ENCODE results near the gene HYAL3. TPM values are rescaled to one million over a fixed set of nuclear protein-coding genes. Genes with fewer than 3 reads are reported as not detected.

The HYAL3 gene, protein sequence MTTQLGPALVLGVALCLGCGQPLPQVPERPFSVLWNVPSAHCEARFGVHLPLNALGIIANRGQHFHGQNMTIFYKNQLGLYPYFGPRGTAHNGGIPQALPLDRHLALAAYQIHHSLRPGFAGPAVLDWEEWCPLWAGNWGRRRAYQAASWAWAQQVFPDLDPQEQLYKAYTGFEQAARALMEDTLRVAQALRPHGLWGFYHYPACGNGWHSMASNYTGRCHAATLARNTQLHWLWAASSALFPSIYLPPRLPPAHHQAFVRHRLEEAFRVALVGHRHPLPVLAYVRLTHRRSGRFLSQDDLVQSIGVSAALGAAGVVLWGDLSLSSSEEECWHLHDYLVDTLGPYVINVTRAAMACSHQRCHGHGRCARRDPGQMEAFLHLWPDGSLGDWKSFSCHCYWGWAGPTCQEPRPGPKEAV
- total RNA-seq (2014; rRNA removed; shearing (Covaris generic)): 11.5 and 12.0 TPM in 2 replicates

DNA sequence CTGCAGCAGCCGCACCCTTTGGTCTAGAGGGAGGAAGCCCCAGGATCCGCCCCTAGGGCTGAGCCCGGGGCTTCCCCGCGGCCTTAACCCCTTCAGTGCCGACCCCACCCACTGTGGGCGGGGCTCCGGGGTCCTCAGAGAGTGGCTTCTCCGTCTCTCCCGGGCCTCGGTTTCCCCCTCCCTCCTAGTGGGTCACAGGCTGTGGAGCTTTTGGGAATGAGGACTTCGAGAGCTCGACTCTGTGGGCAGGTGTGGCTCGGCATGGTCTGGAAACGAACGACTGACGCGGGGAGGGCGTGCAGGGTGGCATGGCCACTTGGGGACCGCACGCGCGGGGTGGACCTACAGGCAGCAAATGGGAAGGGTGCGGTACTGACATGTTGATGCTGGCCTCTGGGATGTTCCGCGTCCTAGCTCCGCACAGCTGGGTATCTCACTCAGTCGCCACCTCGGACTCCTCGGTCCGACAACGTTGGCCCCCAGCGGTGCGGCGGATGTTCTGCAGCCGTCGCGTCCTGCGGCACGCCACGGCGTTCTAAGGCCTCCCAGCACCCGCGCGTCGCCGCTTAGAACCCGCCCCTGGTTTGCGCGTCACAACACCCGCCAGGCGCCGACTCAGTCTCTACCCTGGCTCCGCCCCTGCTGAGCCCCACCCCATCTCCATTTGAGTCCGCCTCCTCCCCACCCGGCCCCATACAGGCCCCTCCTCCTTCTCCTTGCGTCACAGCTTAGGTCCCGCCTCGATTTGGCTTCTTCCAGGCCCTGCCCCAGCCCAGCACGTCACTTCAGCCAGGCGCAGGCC lies at the start of gene HYAL3, which contains the start of gene NAA80:
HYAL3 (minus strand) TSS at position 570 of the 802 bp plus-strand sequence. CDS start 3,803 bp downstream, outside the sequence.
NAA80 (minus strand) TSS at position 570 of the 802 bp plus-strand sequence. CDS start 1,942 bp downstream, outside the sequence.
- peak; percentile 99 for DNase-seq (ENCODE audit: low read depth)

DNA sequence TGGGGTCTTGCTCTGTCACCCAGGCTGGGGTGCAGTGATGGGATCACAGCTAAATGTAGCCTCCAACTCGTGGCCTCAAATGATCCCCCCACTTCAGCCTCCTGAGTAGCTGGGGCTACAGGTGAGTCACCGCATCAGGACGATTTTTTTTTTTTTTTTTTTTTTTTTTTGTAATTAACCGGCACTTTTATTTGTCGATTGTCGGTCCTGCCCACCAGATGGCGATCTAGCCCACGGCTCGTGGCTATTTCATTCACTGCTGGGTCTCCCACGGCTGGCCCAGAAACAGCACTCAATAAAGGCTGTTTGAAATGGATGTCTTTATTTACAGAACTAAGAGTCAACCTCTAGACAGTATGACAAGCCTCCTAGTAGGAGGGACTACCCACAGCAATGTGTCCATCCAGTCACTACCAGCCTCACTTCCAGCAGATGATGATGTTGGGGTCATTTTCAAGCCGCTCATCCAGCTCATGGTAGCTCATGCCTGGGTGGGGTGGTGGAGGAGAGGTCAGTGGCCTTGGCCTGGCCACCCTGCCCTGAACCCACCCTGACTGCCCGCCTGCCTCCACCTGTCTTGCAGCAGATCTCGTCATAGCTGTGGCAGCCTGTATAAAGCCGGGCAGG lies 48.1 kb upstream of the HYAL3 start:
- peak; percentile 73 for DNase-seq (ENCODE audit: low read depth)

DNA sequence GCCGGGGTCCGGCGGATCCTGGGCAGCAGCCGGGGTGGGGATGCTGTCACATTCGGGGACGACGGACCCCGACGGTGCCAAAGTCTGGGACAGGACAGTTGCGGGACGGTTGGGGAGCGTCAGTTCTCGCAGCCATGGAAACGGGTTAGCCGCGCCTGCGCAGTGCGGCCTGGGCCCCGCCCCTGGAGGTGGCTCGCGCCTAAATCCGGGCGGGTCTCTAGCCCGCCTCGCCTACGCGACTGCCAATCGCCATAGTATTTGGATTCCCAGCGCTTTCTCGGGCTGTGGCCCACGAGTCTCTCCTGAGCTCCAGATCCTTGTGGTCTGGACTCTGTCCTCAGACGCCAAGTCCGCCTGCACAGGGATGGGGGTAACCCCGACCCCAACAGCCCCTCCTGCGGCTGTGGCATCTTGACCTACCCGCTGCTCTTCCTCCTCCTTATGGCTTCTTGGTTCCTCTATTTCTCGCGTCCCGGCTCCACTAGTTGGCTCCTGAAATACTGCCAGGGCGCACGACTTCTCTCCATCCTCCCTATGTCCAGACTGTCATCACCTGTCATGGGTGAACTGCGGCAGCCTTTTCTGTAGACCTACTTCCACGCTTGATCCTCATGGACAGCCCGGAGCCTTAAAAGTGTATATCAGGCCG lies 46.5 kb upstream of the HYAL3 start, which contains the start of gene ZMYND10:
ZMYND10 (minus strand) TSS at position 147 of the 649 bp plus-strand sequence. CDS start 153 bp downstream, outside the sequence.
- peak; percentile 69 for DNase-seq (ENCODE audit: low read depth)

DNA sequence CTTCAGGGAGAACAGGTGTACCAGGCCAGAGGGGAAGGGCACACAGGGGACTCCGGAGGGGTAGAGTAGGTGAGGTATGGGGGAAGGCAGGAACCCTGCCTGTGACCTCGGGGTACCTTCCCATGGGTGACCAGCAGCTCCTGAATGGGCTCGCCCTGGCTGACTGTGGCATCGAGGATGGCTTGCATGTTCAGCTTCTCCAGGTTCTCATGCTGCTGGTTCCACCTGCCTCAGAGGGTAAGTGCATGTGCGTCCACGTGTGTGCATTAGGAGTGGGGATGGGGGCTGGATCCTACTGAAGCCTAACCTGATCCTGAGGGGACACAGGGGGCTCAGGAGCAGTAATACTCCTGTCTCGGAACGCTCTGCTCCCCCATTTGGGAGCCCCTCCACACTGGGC lies 45.8 kb upstream of the HYAL3 start:
- DNase-seq (ENCODE audit: low read depth): no peak

DNA sequence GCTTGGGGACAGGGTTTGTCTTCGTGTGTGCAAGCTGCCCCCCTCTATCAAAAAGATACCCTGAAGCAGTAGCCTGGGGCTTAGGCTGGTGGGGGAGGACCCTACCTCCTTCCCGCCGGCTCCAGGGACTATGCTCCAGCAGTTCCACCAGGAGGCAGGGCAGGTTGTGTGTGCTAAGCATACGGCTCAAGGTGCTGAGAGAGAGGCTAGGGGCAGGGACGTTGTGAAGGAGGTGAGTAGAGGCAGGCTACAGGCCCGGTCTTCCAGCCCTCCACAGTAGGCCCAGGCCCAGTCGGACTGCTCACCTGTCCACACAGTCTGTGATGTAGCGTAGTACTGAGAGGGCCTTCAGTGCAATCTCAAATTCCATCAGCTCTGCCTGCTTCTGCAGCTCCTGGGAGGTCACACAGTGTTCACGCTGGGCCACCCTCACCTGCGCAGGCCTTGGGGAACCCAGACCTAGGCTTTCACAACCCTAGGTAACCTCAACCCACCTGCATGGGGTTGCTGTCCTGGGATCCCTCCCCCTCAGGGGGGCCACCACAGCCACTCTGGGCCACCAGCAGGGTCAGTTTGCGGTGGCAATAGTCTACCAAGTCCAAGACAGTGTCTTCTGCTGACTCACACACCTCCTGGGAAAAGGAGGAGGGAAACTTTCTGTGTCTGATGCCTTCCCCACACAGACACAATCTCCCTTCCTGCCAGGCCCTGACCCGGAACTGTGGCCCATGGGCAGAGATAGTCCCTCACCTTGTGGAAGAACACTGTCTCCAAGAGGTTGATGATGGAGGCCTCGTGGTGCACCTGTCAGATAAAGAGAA lies 43.8 kb upstream of the HYAL3 start:
- DNase-seq (ENCODE audit: low read depth): no peak

DNA sequence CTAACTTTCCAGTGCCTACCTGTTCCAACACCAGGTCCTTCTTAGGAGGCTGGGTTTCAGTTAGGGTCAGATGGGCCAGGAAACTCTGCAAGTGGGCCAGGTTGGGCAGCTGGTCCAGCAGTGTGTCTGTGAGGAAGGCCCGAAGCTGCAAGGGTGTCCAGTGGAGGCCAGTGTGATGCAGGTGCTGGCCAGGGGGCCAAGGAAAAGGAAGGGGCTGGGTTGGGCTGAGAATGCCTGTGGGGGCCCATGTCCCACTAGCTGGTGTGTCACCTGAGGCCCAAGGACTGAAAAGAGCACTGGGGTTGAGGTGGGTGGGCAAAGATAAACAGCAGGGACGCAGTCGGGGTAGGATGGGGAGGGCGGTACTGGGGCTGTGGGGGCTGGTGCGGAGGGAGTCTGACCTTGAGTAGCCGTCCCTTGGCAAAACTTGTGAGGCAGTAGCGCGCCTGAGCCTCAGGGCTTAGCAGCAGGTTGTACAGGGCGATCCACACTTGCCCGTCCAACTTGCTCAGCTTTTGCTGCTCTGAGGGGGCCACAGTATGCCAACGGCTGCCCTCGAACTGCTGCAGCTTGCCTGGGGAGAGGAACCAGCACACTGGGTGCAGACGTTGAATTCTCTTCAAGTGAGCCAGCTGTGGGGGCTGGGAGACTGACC lies 42.9 kb upstream of the HYAL3 start:
- DNase-seq (ENCODE audit: low read depth): no peak

DNA sequence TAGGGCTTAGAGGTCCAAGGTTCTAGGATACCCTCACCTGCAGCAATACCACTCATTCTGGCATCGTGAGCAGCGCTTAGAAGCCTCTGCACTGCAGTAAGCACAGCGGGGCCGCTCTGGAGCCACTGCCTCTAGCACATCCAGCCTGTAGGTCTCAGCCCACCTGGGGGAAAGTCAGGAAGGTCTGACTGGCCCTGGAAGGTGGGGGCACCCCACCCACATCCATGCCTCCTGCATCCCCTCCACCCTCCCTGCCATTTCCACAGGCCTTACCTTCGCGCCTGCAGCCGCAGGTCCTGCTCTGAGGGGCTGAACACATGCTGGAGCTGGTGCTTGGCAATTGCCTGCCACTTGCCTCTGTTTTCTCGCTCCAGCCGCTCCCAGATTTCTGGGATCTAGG lies 42.3 kb upstream of the HYAL3 start:
- no peak for DNase-seq (ENCODE audit: low read depth)

DNA sequence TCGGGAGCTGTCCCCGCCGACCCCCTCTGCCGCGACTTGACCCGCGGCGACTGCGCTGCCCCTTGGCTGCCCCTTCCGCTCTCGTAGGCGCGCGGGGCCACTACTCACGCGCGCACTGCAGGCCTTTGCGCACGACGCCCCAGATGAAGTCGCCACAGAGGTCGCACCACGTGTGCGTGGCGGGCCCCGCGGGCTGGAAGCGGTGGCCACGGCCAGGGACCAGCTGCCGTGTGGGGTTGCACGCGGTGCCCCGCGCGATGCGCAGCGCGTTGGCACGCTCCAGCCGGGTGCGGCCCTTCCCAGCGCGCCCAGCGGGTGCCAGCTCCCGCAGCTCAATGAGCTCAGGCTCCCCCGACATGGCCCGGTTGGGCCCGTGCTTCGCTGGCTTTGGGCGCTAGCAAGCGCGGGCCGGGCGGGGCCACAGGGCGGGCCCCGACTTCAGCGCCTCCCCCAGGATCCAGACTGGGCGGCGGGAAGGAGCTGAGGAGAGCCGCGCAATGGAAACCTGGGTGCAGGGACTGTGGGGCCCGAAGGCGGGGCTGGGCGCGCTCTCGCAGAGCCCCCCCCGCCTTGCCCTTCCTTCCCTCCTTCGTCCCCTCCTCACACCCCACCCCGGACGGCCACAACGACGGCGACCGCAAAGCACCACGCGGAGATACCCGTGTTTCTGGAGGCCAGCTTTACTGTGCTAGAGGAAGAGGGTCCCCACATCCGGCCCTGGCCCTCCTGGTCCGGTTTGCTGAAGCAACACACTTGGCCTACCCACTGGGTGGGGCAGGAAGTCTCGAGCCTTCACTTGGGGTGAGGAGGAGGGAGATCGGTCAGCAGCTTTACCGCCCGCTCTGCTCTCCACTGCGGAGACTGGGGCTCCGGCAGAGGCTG lies 41.5 kb upstream of the HYAL3 start, which contains the start of gene RASSF1:
RASSF1 (minus strand) TSS at position 389 of the 882 bp plus-strand sequence; CDS start at position 358, 31 bp downstream.
- peak; percentile 81 for DNase-seq (ENCODE audit: low read depth)

DNA sequence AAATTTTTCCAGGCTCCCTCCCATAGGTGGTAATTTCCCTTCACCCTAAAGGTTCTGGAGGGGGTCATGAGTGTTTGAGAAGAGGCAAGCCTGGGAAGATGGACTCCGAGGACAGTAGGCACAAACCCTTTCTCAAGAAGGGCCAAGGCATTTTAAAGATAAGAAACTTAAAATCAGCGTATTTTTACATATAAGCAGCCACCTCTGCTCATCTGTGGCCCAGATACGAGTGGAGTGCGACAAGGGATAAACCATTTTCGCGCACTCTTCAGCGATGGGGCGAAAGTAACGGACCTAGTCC lies 40.9 kb upstream of the HYAL3 start:
- no peak for DNase-seq (ENCODE audit: low read depth)

DNA sequence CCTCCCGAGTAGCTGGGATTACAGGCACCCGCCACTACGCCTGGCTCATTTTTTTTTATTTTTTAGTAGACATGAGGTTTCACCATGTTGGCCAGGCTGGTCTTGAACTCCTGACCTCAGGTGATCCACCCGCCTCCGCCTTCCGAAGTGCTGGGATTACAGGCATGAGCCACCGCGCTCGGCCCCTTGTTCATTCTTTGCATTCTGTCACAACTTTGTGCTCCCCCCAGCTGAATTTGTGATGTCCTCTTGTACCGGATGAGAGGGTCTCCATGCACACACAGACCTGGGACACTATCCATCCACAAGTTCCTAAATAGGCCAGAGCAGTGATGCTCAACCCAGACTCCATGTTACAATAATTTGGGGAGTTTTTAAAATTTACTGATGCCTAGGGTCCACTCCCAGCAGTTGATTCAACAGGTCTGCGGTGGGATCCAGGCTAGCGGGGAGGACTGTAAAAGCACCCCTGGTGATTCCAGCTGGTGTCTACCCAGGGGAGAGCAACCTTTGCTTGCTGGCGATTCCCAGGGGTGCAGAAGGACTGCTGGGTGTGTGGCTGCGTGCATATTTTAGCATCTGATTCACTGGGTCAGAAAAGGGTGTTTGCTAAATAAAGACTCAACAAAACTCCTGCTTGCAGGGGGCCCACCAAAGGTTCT lies 40.4 kb upstream of the HYAL3 start:
- peak; percentile 42 for DNase-seq (ENCODE audit: low read depth)

DNA sequence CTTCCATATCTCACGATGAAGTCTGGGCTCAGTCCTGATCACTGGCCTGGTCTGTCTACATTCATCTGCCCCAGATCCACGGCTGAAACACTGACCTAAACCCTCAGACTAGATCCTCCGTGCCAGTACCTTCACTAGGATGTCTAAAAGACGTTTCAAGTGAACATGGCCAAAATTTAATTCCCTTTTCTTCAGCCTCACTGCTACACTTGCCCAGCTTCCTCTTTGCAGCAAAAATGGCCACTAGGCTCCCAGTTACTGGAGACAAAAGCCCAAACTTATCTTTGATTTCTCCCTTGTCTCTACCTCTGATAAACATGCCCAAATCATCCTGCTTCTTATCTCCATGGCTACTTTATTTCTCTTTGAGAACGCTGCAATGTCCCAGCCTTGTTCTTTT lies 39.8 kb upstream of the HYAL3 start:
- no peak for DNase-seq (ENCODE audit: low read depth)

DNA sequence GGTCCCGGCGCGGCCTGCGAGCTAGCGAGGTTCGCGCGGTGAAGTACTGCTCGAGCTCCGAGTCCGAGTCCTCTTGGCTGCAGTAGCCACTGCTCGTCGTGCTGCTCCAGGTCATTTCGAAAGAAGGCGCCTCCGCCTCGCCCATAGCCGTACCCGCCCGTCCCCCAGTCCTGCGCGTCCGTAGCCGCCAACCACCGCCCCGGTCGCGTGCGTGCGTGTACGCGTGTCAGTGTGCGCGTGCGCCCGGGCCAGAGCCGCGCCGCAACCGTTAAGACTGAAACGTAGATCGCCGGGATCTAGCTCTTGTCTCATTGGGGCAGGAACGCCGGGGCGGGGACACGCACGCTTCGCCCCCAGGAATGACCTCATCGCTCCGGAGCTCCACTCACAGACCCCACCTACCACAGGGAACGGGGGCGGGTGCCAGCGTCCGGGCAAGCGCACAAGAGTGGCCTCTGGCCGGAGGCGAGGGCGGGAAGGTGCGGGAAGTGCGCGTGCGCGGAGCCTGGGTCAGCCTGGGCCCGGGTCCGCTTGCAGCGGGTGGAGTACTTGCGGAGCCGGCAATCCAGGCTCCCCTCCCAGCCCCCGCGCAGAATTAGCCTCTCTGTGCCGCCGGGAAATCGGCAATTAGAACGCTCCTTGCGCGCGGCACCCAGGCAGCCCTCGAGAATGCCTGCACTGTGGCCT lies 38.1 kb upstream of the HYAL3 start:
- peak; percentile 99 for DNase-seq (ENCODE audit: low read depth)

DNA sequence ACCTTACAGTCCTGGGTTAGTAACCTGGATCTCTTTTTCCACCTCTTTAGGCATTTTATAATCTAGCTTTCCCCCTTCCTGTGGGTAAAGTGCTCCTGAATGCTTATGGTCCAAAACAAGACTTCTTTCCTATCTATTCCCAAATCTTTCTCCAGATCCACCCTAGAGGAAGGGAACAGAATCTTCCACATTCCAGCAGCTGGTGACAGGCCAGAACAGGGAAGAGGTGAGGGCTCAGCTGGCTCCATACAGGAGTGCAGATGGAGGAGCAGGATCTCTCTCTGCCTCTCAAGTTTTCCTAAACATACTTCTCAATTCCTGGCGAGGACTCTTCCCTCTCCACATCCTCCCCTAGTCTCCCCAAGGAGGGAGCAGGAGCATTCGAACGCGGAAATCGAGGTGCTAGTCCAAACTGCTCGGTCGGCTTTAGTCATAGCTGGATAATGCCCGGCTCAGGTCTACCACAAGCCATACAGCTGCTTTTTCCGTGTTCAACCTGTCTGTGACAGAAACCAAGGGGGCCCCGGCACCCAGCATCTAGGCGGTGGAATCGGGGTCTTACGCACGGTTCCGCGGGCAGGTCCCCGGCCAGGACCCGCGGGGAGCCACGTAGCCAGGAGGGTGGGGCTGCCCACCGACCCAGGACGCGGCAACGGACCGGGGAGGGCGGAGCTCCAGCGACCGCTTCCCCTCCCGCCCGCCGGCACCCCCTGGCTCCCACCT lies 37.4 kb upstream of the HYAL3 start:
- peak; percentile 38 for DNase-seq (ENCODE audit: low read depth)

DNA sequence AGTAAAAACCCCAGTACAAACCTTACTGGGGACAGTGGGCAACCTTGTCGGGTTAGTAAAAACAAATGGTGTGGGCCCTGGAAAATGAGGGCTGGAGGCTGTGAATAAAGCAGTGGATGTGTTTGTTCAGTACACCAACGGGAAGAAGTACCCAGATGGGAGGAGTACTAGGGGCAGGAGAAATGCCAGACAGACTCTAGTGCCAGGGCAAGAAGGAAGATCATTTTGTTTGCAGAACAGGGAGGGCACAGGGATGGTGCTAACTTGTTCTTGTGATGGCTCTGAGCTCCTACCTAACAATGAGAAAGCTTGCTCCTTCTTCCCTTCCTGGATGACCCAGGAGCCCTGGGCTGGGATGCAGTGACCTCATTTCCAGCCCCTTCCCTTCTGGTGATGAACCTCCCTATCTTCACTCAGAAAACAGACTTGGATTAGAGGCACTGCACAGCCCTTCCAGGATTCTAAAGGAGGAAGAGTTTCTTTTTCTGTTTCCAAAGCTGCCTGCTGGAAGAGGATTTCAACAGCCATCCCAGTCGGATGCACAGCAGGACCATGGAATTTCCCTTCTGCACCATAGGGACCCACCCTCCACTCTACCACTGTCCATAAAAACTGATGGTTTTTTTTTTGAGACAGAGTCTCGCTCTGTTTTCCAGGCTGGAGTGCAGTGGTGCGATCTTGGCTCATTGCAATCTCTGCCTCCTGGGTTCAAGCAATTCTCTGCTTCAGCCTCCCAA lies 35.3 kb upstream of the HYAL3 start:
- DNase-seq (ENCODE audit: low read depth): no peak

DNA sequence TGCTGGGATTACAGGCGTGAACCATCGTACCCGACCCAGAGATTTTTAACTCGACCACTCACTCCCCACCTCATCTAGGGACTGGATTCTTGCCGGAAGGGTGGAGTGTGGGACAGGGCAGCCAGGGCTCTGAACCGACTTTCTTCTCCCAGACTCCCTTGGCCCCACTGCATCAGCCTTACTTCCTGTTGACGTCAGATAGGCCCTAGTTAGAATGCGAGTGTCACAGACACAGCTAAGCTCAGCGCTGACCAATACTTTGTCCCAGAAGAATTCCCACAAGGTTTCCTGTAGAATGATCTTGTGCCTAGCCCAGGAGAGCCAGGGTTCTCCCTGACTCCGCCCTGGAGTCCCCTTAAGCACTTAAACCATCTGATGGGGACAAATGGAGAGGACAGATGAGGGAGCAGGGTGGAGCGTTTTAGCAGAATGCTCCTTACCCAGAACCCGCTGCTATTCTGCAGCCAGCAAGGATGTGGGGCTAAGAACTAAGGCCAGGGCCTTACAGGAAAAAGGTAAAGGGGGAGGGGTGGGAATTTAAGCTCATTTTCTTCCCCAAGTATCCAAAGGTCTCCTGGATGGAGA lies 34.6 kb upstream of the HYAL3 start:
- DNase-seq (ENCODE audit: low read depth): peak; percentile 28

DNA sequence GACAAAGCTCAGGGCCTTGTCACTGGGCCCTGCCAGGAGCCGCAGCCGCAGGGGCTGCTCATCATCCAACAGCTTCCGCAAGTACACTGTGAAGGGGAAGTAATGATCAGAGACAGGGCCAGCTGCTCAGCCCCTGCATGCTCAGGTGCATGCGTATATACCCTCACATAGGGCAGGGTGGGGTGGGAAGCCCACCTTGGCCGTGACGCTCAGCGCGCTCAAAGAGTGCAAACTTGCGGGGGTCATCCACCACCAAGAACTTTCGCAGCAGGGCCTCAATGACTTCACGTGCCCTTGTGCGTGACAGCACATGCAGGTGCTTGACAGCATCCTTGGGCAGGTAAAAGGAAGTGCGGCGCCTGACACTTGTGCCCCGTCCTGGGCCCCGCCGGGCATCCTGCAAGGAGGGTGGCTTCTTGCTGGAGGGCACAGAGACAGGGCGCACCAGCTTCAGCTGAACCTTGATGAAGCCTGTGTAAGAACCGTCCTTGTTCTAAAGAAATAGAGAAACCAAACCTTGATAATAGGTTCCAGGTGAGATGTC lies 32.2 kb upstream of the HYAL3 start:
- no peak for DNase-seq (ENCODE audit: low read depth)

Data from RPMI7951 (cell line).